HepG2 (cell line): ENCODE measurements around the gene SIGLEC7. TPM values are rescaled to one million over a fixed set of nuclear protein-coding genes. Genes with fewer than 3 reads are reported as not detected.

Source experiments
- ATAC-seq: fragments of 200-7000 bp; cut with Tn5 transposase; 3 replicates; pipeline ENCODE4 v1.9.1; 2020; ENCODE audit warnings: mild to moderate bottlenecking, moderate library complexity
- BruUV-seq: library from RNA; stranded (reverse); fragments of 400-500 nt; replicated peaks from 2 replicates; lab custom pipeline; 2021; lab: Mats Ljungman, UMichigan
- CTCF ChIA-PET: fragments of 300-600 bp; formaldehyde crosslinking; extraction: SDS; loops from one replicate; lab custom pipeline; 2021; ENCODE audit warnings: low total read pairs, inconsistent platforms, low intra/inter-chr PET ratio; lab: Yijun Ruan, JAX
- POLR2A ChIA-PET: fragments of 350-600 bp; sonication (Branson Sonifier 250); formaldehyde crosslinking; loops from one replicate; lab custom pipeline; 2020; ENCODE audit warnings: antibody characterized with exemption, inconsistent platforms; lab: Yijun Ruan, JAX
- DNase-seq: peaks from one replicate; pipeline ENCODE4 v3.0.0-alpha.2; 2015; ENCODE audit warnings: low spot score
- FAIRE-seq: peaks from 3 replicates; lab custom pipeline; 2011; peaks lifted over from hg19 to GRCh38; lab: Jason Lieb, UNC
- H2AFZ ChIP-seq: one replicate; pipeline ENCODE4 v1.6.1; 2011; ENCODE audit warnings: low read length, inconsistent platforms
- H3K27ac ChIP-seq: fragments of 300-600 bp; 3 replicates; pipeline ENCODE4 v1.8.0; 2011; ENCODE audit warnings: mixed run types, mild to moderate bottlenecking, mixed read lengths, low read length, inconsistent platforms; ENCODE audit not compliant: insufficient read depth; ENCODE audit errors: extremely low read length
- H3K27me3 ChIP-seq, 2 experiments: fragments of 200-600 bp in 1 of 2; 2 replicates in 1 of 2; 3 replicates in 1 of 2; pipeline versions ENCODE4 v1.6.0 to v1.8.0; 2011; ENCODE audit warnings: low read length in 2 of 2, mild to moderate bottlenecking in 2 of 2, moderate library complexity in 2 of 2, inconsistent platforms in 1 of 2; ENCODE audit not compliant: insufficient read depth in 2 of 2, control insufficient read depth in 1 of 2
- H3K36me3 ChIP-seq, 2 experiments: fragments of 200-600 bp in 1 of 2; replicated peaks in 1 of 2; 2 replicates in 1 of 2; 3 replicates in 1 of 2; pipeline versions ENCODE4 v1.5.1 to v1.8.0; 2011; ENCODE audit warnings: low read length in 2 of 2, inconsistent platforms in 1 of 2; ENCODE audit not compliant: insufficient read depth in 2 of 2, control insufficient read depth in 1 of 2
- H3K4me1 ChIP-seq: 2 replicates; pipeline ENCODE4 v1.5.1; 2012; ENCODE audit warnings: low read length, inconsistent platforms; ENCODE audit not compliant: insufficient read depth
- H3K4me2 ChIP-seq: 2 replicates; pipeline ENCODE4 v1.6.0; 2011; ENCODE audit warnings: low read depth, low read length, inconsistent platforms
- H3K4me3 ChIP-seq, 3 experiments: fragments of 200-600 bp in 1 of 3; sonication (generic), shearing (Covaris generic) in 1 of 3; replicated peaks in 1 of 3; 2 replicates each; pipeline ENCODE4 v1.5.1; 2011 to 2016; ENCODE audit warnings: low read length in 3 of 3, inconsistent platforms in 2 of 3, low read depth in 2 of 3, mild to moderate bottlenecking in 2 of 3, control low read depth in 1 of 3, mixed read lengths in 1 of 3; ENCODE audit not compliant: insufficient read depth in 1 of 3
- H3K79me2 ChIP-seq: one replicate; pipeline ENCODE4 v1.6.1; 2011; ENCODE audit warnings: low read length, inconsistent platforms; ENCODE audit not compliant: insufficient read depth
- H3K9ac ChIP-seq: 2 replicates; pipeline ENCODE4 v1.6.0; 2011; ENCODE audit warnings: mild to moderate bottlenecking, low read depth, low read length, inconsistent platforms; ENCODE audit not compliant: insufficient read depth
- H3K9me3 ChIP-seq: 2 replicates; pipeline ENCODE4 v1.5.1; 2012; ENCODE audit warnings: mild to moderate bottlenecking, low read length
- H4K20me1 ChIP-seq: 2 replicates; pipeline ENCODE4 v1.6.0; 2011; ENCODE audit warnings: inconsistent platforms, mild to moderate bottlenecking, low read length, moderate library complexity; ENCODE audit not compliant: insufficient read depth
- CREB3 ChIP-seq: sonication (generic); formaldehyde crosslinking; IDR thresholded peaks from 2 replicates; pipeline ENCODE4 v1.5.0; 2020; ENCODE audit warnings: missing genetic modification reagents
- ELF1 ChIP-seq: sonication (generic); formaldehyde crosslinking; IDR thresholded peaks from 2 replicates; pipeline ENCODE4 v1.4.0; 2020; ENCODE audit warnings: missing genetic modification reagents
- ELF4 ChIP-seq: sonication (generic); formaldehyde crosslinking; IDR thresholded peaks from 2 replicates; pipeline ENCODE4 v1.5.0; 2020; ENCODE audit warnings: missing genetic modification reagents, mild to moderate bottlenecking, moderate library complexity, borderline replicate concordance
- GTF2F1 ChIP-seq: fragments of 150-350 bp; IDR thresholded peaks from 2 replicates; pipeline ENCODE4 v1.6.1; 2014; ENCODE audit warnings: low read length
- RERE ChIP-seq: IDR thresholded peaks from 2 replicates; pipeline ENCODE4 v1.6.1; 2016; ENCODE audit warnings: low read depth, missing genetic modification reagents, missing compliant biosample characterization
- RFXAP ChIP-seq: sonication (generic); formaldehyde crosslinking; IDR thresholded peaks from 2 replicates; pipeline ENCODE4 v1.4.0; 2020; ENCODE audit warnings: missing genetic modification reagents, borderline replicate concordance
- SCMH1 ChIP-seq: sonication (generic); formaldehyde crosslinking; IDR thresholded peaks from 2 replicates; pipeline ENCODE4 v1.9.0; 2021; ENCODE audit warnings: missing genetic modification reagents, mild to moderate bottlenecking, borderline replicate concordance
- TAF15 ChIP-seq: fragments of 200-400 bp; formaldehyde crosslinking; IDR thresholded peaks from one replicate; pipeline ENCODE4 v1.6.1; 2018; ENCODE audit warnings: mild to moderate bottlenecking, low read depth, low read length; ENCODE audit not compliant: poor library complexity, severe bottlenecking
- TFDP1 ChIP-seq: IDR thresholded peaks from 2 replicates; pipeline ENCODE4 v1.6.1; 2016; ENCODE audit warnings: missing compliant biosample characterization, missing genetic modification reagents, borderline replicate concordance
- TRIM22 ChIP-seq: fragments of 450-650 bp; IDR thresholded peaks from 2 replicates; pipeline ENCODE4 v1.6.1; 2017
- ZFY ChIP-seq: sonication (generic); formaldehyde crosslinking; IDR thresholded peaks from 2 replicates; pipeline ENCODE4 v1.4.0; 2020; ENCODE audit warnings: missing genetic modification reagents
- ZNF143 ChIP-seq: sonication (generic); formaldehyde crosslinking; IDR thresholded peaks from 2 replicates; pipeline ENCODE4 v1.4.0; 2020; ENCODE audit warnings: missing genetic modification reagents
- ZNF747 ChIP-seq: sonication (generic); formaldehyde crosslinking; IDR thresholded peaks from 2 replicates; pipeline ENCODE4 v1.8.1; 2023; ENCODE audit warnings: missing genetic modification reagents, mild to moderate bottlenecking, borderline replicate concordance
- WGBS: methylation state at CpG from one replicate; pipeline ENCODE4 v1.1.6; 2017; ENCODE audit warnings: low lambda C conversion rate; 5-methylcytosine and 5-hydroxymethylcytosine counted together
- in situ Hi-C: cut with HindIII; loops from 2 replicates; pipeline ENCODE4 v1.10.0; 2017; ENCODE audit warnings: low pct_unique_long_range_greater_than_20kb; ENCODE audit not compliant: extremely low pct_ligation_motif_present
- intact Hi-C: fragments of 100-400 bp; cut with micrococcal nuclease; formaldehyde crosslinking; loops from one replicate; pipeline ENCODE4 v1.10.0; 2022; ENCODE audit not compliant: unreplicated experiment
- polyA plus RNA-seq, 8 experiments: library from polyadenylated mRNA; depleted of rRNA in 3 of 8; stranded (reverse) in 7 of 8; unstranded in 1 of 8; fragments of >200 nt; fragmentation: Illumina TruSeq in 4 of 8; extraction: Trizol in 4 of 8; gene quantifications; 2 replicates each; pipeline versions ENCODE4 v1.2.1 to v1.2.3, GENCODE V29; 2011 to 2016; ENCODE audit warnings: low read depth in 4 of 8, missing spikeins in 1 of 8, mixed read lengths in 1 of 8; ENCODE audit not compliant: insufficient read depth in 1 of 8
- total RNA-seq, 5 experiments: library from RNA; depleted of rRNA; stranded (reverse); fragments of >200 nt; fragmentation: Illumina TruSeq; extraction: Trizol; gene quantifications; 2 replicates each; pipeline ENCODE4 v1.2.3, GENCODE V29; 2016; ENCODE audit warnings: low read depth in 1 of 5

Gene SIGLEC7
- total and polyA plus RNA-seq, 2 of the 13 experiments (the other 11 are each of a cell fraction or from before 2014, with no cell fraction given), result not detected

GRCh38 chr19:51108066-51108804 lies 33.9 kb upstream of the SIGLEC7 start, which contains the start of gene CTU1 (continued):
- TF ChIP-seq ELF1 (CRISPR knock-in tag), result peak; percentile 99
- 0 out of 2 replicates have a peak, but pooled peaks have one; percentile 1 for TF ChIP-seq TFDP1 (CRISPR knock-in tag)
- peak; percentile 95 for TF ChIP-seq ZFY (CRISPR knock-in tag)

GRCh38 chr19:51108805-51109146 lies 33.3 kb upstream of the SIGLEC7 start:
- POLR2A ChIA-PET, result no interaction called here
- no TSS peak for BruUV-seq
- CTCF ChIA-PET, result no interaction called here
- peak overlapping the region; percentile 72 for H3K4me2 ChIP-seq
- H3K79me2 ChIP-seq, result peaks cover 3% of the 10 kb centered on the region
- H3K9me3 ChIP-seq, result no peaks in the 10 kb centered on the region
- FAIRE-seq (no peak), DNase-seq (no peak), ATAC-seq (no peak)
- H4K20me1 ChIP-seq, result no peaks in the 10 kb centered on the region
- peak overlapping the region; percentile 38 to 91 (median 44); a peak in 5 of 6 replicates for H3K4me3 ChIP-seq
- intact Hi-C loops, result loop anchor here (10.0 kb wide), 1 partner anchor 174 kb away; no protein-coding TSS in a partner anchor
- no peak overlapping the region for H3K27ac ChIP-seq
- in situ Hi-C loops, result no loop called here
- H3K4me1 ChIP-seq, result peaks cover 15% of the 10 kb centered on the region
- H3K9ac ChIP-seq, result 0 out of 2 replicates have a peak overlapping the region, but pooled peaks have one; percentile 1
- 19% methylated on average over 15 of the region's 15 CpGs for WGBS
- no peak overlapping the region for H2AFZ ChIP-seq
- peaks cover 0 to under 1% of the 10 kb centered on the region in 2 experiments; a peak in 1 of 5 replicates for H3K36me3 ChIP-seq
- H3K27me3 ChIP-seq, result peaks cover 0 to 9% of the 10 kb centered on the region in 2 experiments; a peak in 1 of 5 replicates
- TF ChIP-seq CREB3 (CRISPR knock-in tag) (0 out of 2 replicates have a peak, but pooled peaks have one; percentile 4), RERE (no peak), ELF4 (CRISPR knock-in tag) (0 out of 2 replicates have a peak, but pooled peaks have one; percentile 4), ZNF143 (CRISPR knock-in tag) (no peak), RFXAP (peak; percentile 14; the same call in 1 of the 2 replicates), SCMH1 (CRISPR knock-in tag) (no peak), TRIM22 (no peak), GTF2F1 (no peak), TAF15 (no peak), ZNF747 (CRISPR knock-in tag) (peak; percentile 8; the same call in 1 of the 2 replicates)
